Measurements from ENCODE around the gene SGMS1.

Gene SGMS1

GRCh38 chr10:50334273-50334672, 289.5 kb downstream of the SGMS1 start:
- no peak for DNase-seq (ENCODE audit: low read depth)

GRCh38 chr10:50333872-50334271, 289.9 kb downstream of the SGMS1 start:
- no peak for DNase-seq (ENCODE audit: low read depth)

- DNase-seq (ENCODE audit: low read depth), result no peak
These were observed 291.5 kb downstream of the SGMS1 start for GRCh38 chr10:50332108-50332842.

- no peak for DNase-seq (ENCODE audit: low read depth)
These were observed 292.3 kb downstream of the SGMS1 start for GRCh38 chr10:50331486-50331885.

GRCh38 chr10:50326757-50327701, 296.7 kb downstream of the SGMS1 start:
- DNase-seq (ENCODE audit: low read depth), result no peak

- DNase-seq (ENCODE audit: low read depth), result no peak
These were observed 297.6 kb downstream of the SGMS1 start for GRCh38 chr10:50326172-50326555.

- DNase-seq (ENCODE audit: low read depth), result no peak
These were observed 298.1 kb downstream of the SGMS1 start for GRCh38 chr10:50325449-50326171.

- DNase-seq (ENCODE audit: low read depth), result no peak
These were observed 298.9 kb downstream of the SGMS1 start for GRCh38 chr10:50324680-50325393.

GRCh38 chr10:50324046-50324445, 299.7 kb downstream of the SGMS1 start:
- no peak for DNase-seq (ENCODE audit: low read depth)

- no peak for DNase-seq (ENCODE audit: low read depth)
These were observed 301.7 kb downstream of the SGMS1 start for GRCh38 chr10:50322077-50322476.

GRCh38 chr10:50318129-50318528, 305.6 kb downstream of the SGMS1 start:
- DNase-seq (ENCODE audit: low read depth), result no peak

- no peak for DNase-seq (ENCODE audit: low read depth)
These were observed 306.8 kb downstream of the SGMS1 start for GRCh38 chr10:50316695-50317648.

- DNase-seq (ENCODE audit: low read depth), result no peak
These were observed 307.6 kb downstream of the SGMS1 start for GRCh38 chr10:50316174-50316573.

- DNase-seq (ENCODE audit: low read depth), result no peak
These were observed 308.3 kb downstream of the SGMS1 start for GRCh38 chr10:50315424-50315823.

- no peak for DNase-seq (ENCODE audit: low read depth)
These were observed 309.3 kb downstream of the SGMS1 start for GRCh38 chr10:50314169-50315071.

GRCh38 chr10:50312464-50313437, 311.0 kb downstream of the SGMS1 start:
- DNase-seq (ENCODE audit: low read depth), result no peak

GRCh38 chr10:50310560-50311174, 313.1 kb downstream of the SGMS1 start:
- DNase-seq (ENCODE audit: low read depth), result no peak

- DNase-seq (ENCODE audit: low read depth), result no peak
These were observed 314.4 kb downstream of the SGMS1 start for GRCh38 chr10:50309342-50309741.
